Esophagus (tissue), 2 donors: ENCODE measurements around the gene FNDC3B. TPM values are rescaled to one million over a fixed set of nuclear protein-coding genes. Genes with fewer than 3 reads are reported as not detected.

Experiments used
- H3K27ac ChIP-seq, 2 donors: one replicate each; pipeline ENCODE4 v1.5.1; 2013; ENCODE audit warnings: low read depth in 2 of 2, mild to moderate bottlenecking in 2 of 2, inconsistent platforms in 1 of 2, low read length in 1 of 2, moderate library complexity in 1 of 2
- H3K27me3 ChIP-seq, 2 donors: one replicate each; pipeline ENCODE4 v1.6.1; 2013; ENCODE audit warnings: low read length in 2 of 2, control low read depth in 1 of 2, mild to moderate bottlenecking in 1 of 2; ENCODE audit not compliant: insufficient read depth in 2 of 2, control insufficient read depth in 1 of 2
- H3K36me3 ChIP-seq, 2 donors: one replicate each; pipeline ENCODE4 v1.6.1; 2013; ENCODE audit warnings: low read length in 1 of 2; ENCODE audit not compliant: control insufficient read depth in 2 of 2, insufficient read depth in 2 of 2
- H3K4me1 ChIP-seq, 2 donors: one replicate each; pipeline ENCODE4 v1.6.1; 2013; ENCODE audit warnings: low read length in 1 of 2; ENCODE audit not compliant: control insufficient read depth in 2 of 2, insufficient read depth in 2 of 2
- H3K4me3 ChIP-seq, 2 donors: one replicate each; pipeline ENCODE4 v1.5.1; 2013; ENCODE audit warnings: low read length in 2 of 2, mild to moderate bottlenecking in 2 of 2, low read depth in 1 of 2, moderate library complexity in 1 of 2
- H3K9me3 ChIP-seq, 2 donors: one replicate each; pipeline ENCODE4 v1.6.1; 2013; ENCODE audit warnings: mild to moderate bottlenecking in 2 of 2, low read depth in 1 of 2, low read length in 1 of 2, moderate library complexity in 1 of 2; ENCODE audit not compliant: control insufficient read depth in 2 of 2, insufficient read depth in 1 of 2
- WGBS, 2 donors: extraction: QIAGEN DNeasy Blood & Tissue Kit; methylation state at CpG; one replicate each; pipeline ENCODE4 v1.1.7; 2013; 5-methylcytosine and 5-hydroxymethylcytosine counted together
- polyA plus RNA-seq, 2 donors: library from polyadenylated mRNA; stranded (reverse); fragments of 200-250 nt; gene quantifications; one replicate each; pipeline ENCODE4 v1.2.3, GENCODE V29; 2013
- donor health status: healthy with polysubstance abuse.
- donor health status: Bipolar disorder and iron deficiency.

Gene FNDC3B
- polyA plus RNA-seq, 2 donors = 2.8 to 3.3 TPM

DNA sequence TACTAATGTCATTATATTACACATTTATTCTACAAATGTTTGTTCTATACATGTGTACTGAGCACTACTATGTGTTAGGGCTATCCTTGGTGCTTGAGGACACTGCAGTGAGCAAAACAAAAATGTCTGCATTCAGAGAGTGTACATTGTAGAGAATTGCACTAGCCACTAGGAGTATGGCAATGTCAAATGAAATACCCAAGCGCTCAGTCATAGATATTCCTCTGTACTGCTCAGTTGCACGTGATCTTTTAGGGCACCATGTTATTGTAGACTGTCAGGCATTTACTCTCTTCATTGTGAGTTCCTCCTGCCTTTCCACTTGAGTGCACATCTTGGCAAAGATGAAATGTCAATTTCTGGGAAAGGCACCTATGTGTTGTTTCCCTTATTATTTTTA, 36.8 kb downstream of the FNDC3B start:
- WGBS, 2 donors = 76 to 83% methylated on average over 2 of the region's 2 CpGs
- H3K9me3 ChIP-seq = no peaks in the 10 kb centered on the region
- no peak overlapping the region for H3K27ac ChIP-seq
- H3K4me3 ChIP-seq = no peak overlapping the region
- no peaks in the 10 kb centered on the region for H3K27me3 ChIP-seq
- peaks cover 0 to 2% of the 10 kb centered on the region in 2 donors for H3K4me1 ChIP-seq
- no peaks in the 10 kb centered on the region for H3K36me3 ChIP-seq

DNA sequence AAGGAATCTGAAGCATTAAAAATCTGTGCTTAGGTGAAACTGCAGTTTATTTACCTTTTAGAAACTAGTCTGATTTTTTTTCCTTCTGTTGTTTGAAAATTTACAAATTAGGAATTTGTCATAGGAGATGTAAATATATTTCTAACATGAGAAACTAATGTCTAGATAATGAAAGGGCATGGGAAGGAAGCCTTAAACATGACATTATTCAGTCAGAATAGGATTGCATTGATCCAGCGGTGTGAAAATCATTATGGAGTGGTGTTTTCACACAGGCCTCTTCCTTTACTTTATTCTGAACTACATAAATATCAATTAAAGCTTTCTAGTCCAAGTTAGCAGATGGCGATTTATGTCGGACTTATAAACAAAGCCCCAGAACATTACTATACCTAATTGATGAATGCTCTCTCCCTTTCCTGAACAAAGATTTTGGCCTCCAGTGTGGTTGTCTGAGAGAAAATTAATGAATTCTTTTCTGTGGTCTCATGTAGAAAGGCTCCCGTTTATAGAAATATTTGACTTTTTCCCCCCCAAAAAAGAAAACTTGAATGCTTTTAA, 37.9 kb downstream of the FNDC3B start:
- WGBS, 2 donors = 84 to 85% methylated on average over 4 of the region's 4 CpGs
- no peak overlapping the region for H3K27ac ChIP-seq

DNA sequence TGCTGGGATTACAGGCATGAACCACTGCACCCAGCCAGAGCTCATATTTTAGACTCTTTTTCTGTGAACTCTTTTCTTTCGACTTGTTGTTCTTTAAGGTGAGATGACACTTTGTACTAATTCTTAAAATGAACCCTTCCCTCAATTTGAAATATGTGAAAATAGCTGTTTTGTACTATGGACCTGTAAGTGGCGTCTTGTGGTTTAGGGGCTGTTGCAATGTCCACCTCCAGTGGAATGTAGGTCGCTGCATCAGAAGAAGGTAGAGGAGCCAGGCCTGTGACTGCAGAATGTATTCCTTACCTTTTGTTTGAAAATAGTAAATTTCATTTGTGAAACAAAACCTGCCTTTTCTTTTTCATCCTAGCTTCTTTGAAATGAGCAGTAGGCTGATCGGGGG, 38.9 kb downstream of the FNDC3B start:
- H3K4me3 ChIP-seq = no peak overlapping the region
- H3K9me3 ChIP-seq = no peaks in the 10 kb centered on the region
- H3K27me3 ChIP-seq = no peaks in the 10 kb centered on the region
- peaks cover 0 to 2% of the 10 kb centered on the region in 2 donors for H3K4me1 ChIP-seq
- WGBS, 2 donors = 82 to 85% methylated on average over 4 of the region's 4 CpGs
- no peak overlapping the region for H3K27ac ChIP-seq
- no peaks in the 10 kb centered on the region for H3K36me3 ChIP-seq

More for the DNA sequence above, 37.9 kb downstream of the FNDC3B start:
- H3K4me3 ChIP-seq = no peak overlapping the region
- no peaks in the 10 kb centered on the region for H3K9me3 ChIP-seq
- H3K36me3 ChIP-seq = no peaks in the 10 kb centered on the region
- peaks cover 0 to 2% of the 10 kb centered on the region in 2 donors for H3K4me1 ChIP-seq
- H3K27me3 ChIP-seq = no peaks in the 10 kb centered on the region

DNA sequence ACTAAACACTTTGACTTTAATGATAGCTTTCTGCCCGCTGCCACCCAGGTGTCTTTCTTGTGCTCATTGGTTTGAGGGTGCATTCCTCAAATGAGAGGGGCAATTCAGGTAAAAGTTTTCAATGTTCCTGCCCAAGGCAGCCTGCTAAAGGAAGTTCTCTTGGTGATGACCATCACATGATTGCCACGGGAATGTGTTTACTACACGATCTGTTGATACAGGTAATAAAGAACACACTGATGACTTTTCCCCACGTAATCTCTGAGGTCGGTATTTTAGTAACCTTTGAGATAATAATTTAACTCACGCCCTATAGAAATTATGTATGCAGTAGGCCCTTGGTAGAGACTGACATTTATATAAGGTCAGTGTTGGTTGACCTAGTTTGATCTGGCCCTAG, 39.3 kb downstream of the FNDC3B start:
- no peaks in the 10 kb centered on the region for H3K36me3 ChIP-seq
- H3K4me1 ChIP-seq = peaks cover 0 to 2% of the 10 kb centered on the region in 2 donors
- no peaks in the 10 kb centered on the region for H3K9me3 ChIP-seq
- 72 to 95% methylated on average over 6 of the region's 6 CpGs for WGBS, 2 donors
- no peaks in the 10 kb centered on the region for H3K27me3 ChIP-seq
- no peak overlapping the region for H3K4me3 ChIP-seq
- H3K27ac ChIP-seq = no peak overlapping the region

DNA sequence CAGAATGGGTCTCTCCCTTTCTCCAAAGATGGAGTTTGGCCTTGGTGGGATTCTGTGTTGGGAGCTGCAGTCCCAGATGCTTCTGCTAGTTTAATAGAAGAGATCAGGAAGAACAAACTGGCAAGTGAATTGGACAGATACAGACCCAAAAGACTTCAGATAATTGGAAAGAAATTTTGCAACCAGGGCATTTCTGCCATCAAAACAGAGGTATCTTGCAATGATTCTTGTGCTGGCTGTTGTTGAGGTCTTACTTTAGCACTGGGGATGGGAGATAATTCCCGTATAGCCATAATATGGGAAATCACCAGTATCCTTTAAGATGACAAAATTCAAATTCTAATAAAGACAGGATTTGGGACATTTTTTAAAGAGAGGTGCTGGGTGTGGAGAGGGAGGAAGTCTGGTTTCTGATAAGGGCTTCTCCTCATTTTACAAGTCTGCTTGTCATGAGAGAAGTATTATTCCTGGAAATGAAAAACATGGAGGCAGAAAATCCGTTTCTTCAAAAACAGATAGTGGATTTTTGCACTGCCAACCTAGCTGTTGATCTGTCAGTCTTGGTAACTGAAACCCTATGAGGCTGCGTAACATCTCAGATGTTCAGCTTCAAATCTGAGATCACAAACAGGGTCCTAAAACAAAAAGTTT, 40.1 kb downstream of the FNDC3B start:
- Histone ChIP-seq H3K4me1 (no peaks in the 10 kb centered on the region), H3K9me3 (no peaks in the 10 kb centered on the region), H3K27me3 (no peaks in the 10 kb centered on the region), H3K4me3 (no peak overlapping the region), H3K27ac (no peak overlapping the region), H3K36me3 (no peaks in the 10 kb centered on the region)
- 90 to 96% methylated on average over 3 of the region's 3 CpGs for WGBS, 2 donors

DNA sequence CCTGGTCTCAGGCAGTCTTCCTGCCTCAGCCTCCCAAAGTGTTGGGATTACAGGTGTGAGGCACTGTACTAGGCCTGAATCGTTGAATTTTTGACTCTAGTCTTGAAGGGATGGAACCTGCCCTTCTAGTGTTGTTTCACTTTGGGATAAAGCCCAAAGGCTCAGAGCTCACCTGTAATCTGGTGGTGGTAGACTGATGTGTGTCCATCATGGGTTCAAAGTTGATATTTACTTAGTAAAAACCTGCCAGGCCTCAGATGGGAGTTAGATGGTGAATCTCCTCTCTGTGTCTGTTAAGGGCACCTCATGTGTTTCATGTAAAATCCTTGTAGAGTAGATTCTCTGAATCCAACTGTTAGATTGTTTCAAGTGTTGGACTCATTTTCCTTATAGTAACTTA, 41.1 kb downstream of the FNDC3B start:
- Histone ChIP-seq H3K4me3 (no peak overlapping the region), H3K27me3 (no peaks in the 10 kb centered on the region), H3K27ac (no peak overlapping the region), H3K36me3 (no peaks in the 10 kb centered on the region), H3K4me1 (no peaks in the 10 kb centered on the region), H3K9me3 (no peaks in the 10 kb centered on the region)
- 90 to 100% methylated on average over 1 of the region's 1 CpG for WGBS, 2 donors

DNA sequence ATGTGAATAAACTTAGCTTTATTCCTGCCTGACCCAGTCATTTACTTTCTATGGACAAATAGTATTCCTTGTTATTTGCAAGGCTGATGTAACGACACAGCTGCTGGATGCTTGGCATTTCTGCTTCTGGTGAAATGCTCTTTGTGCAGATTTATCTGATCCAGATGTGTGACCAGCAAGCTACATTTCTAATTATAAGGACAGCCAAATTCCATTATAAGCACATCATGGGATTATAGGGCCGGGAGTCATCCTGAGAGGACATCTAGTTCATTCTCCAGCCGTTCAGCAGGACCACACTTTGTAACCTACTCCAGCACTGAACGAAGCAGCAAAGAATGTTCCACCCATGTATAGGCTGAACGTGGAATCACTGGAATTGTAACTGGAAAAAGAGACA, 42.9 kb downstream of the FNDC3B start:
- H3K27ac ChIP-seq = no peak overlapping the region
- H3K36me3 ChIP-seq = no peaks in the 10 kb centered on the region
- WGBS, 2 donors = 67 to 68% methylated on average over 5 of the region's 5 CpGs

DNA sequence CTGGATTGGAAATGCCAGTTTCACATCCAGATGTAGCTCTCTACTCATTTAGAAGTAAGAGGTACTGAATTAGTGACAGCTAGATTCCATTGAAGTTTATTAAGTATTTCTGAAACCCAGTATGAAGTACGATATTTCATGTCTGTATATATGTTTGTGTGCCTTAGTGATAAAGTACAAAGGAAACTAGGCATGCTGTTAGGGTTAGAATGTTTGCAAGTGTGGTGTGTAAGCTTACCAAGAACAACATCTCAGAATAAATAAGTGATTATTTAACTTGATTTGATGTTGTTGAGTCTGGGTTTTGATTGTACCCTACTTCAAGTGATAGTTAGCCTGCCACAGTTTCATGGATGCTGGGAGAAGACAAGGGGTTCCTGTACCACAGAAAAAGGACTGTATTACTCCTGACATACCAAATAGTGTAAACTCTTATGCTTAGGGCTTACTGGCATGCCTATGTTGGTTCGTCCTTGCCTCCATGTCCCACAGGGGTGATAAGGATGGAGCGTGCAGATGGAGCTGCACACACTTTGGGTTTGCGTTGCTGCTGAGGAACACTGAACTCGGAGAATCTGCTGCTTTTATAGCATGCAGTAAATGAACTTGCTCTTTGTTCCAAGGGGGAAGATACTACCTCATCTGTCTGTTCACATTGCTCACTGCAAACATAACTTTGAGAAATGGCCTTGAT, 43.6 kb downstream of the FNDC3B start:
- no peak overlapping the region for H3K4me3 ChIP-seq
- WGBS, 2 donors = 93 to 96% methylated on average over 5 of the region's 5 CpGs
- H3K27ac ChIP-seq = no peak overlapping the region
- H3K36me3 ChIP-seq = no peaks in the 10 kb centered on the region
- no peaks in the 10 kb centered on the region for H3K27me3 ChIP-seq
- H3K9me3 ChIP-seq = no peaks in the 10 kb centered on the region
- no peaks in the 10 kb centered on the region for H3K4me1 ChIP-seq

More for the DNA sequence above, 42.9 kb downstream of the FNDC3B start:
- no peaks in the 10 kb centered on the region for H3K4me1 ChIP-seq
- H3K27me3 ChIP-seq = no peaks in the 10 kb centered on the region
- no peak overlapping the region for H3K4me3 ChIP-seq
- no peaks in the 10 kb centered on the region for H3K9me3 ChIP-seq

DNA sequence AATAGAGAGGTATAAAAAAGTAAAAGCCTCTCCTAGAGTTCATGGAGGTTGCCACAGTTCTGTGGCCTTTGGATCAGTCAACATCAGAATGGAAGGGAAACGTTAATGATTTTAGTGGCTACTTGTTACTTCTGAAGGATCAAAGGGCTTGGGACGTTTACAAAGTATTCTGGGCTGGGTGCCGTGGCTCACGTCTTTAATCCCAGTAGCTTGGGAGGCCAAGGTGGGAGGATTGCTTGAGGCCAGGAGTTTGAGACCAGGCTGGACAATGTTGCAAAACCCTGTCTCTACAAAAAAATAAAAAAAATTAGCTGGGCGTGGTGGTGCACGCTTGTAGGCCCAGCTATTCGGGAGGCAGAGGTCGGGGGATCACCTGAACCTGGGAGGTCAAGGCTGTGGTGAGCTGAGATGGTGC, 44.6 kb downstream of the FNDC3B start:
- H3K4me3 ChIP-seq = no peak overlapping the region
- no peaks in the 10 kb centered on the region for H3K4me1 ChIP-seq
- no peaks in the 10 kb centered on the region for H3K36me3 ChIP-seq
- WGBS, 2 donors = 85 to 93% methylated on average over 8 of the region's 8 CpGs
- H3K9me3 ChIP-seq = no peaks in the 10 kb centered on the region
- H3K27me3 ChIP-seq = no peaks in the 10 kb centered on the region
- H3K27ac ChIP-seq = no peak overlapping the region
